DND-41 (cell line): Measurements from ENCODE around the gene ZBED2.
"Not testable (repeated sequence)": the region's sequence is repeated elsewhere in the genome, so short reads cannot be mapped to it uniquely, and the experiment has no call there.

Experiments used
- CTCF ChIP-seq: IDR thresholded peaks from 2 replicates; pipeline ENCODE4 v1.5.1; 2012; ENCODE audit warnings: borderline replicate concordance, low read length, moderate library complexity, mild to moderate bottlenecking; ENCODE audit not compliant: poor library complexity, severe bottlenecking; ENCODE audit errors: extremely low read depth
- EZH2 ChIP-seq: IDR thresholded peaks from 3 replicates; pipeline ENCODE4 v1.6.1; 2012; ENCODE audit warnings: borderline replicate concordance, low read depth, mild to moderate bottlenecking, moderate library complexity, low read length, inconsistent platforms; ENCODE audit not compliant: severe bottlenecking

GRCh38 chr3:111630638-111631037 lies 35.5 kb upstream of the ZBED2 start:
- not testable (repeated sequence) for TF ChIP-seq CTCF, EZH2
